H1 (cell line): ENCODE results near the gene KDR. TPM values are rescaled to one million over a fixed set of nuclear protein-coding genes. Genes with fewer than 3 reads are reported as not detected.

Experiments
- CHD7 ChIP-seq: fragments of 300-600 bp; sonication (generic); IDR thresholded peaks from 2 replicates; pipeline ENCODE4 v1.7.1; 2012; ENCODE audit warnings: low read length, moderate library complexity, mild to moderate bottlenecking, inconsistent platforms; ENCODE audit not compliant: insufficient replicate concordance
- POLR2A ChIP-seq, 2 experiments: IDR thresholded peaks; 1 replicate in 1 of 2; 2 replicates in 1 of 2; pipeline ENCODE4 v1.6.1; 2011; ENCODE audit warnings: low read depth in 2 of 2, low read length in 2 of 2, mild to moderate bottlenecking in 2 of 2; ENCODE audit errors: control extremely low read depth in 1 of 2
- SP4 ChIP-seq: IDR thresholded peaks from 2 replicates; pipeline ENCODE4 v1.6.1; 2012; ENCODE audit warnings: low read length, inconsistent platforms
- TBP ChIP-seq: IDR thresholded peaks from 2 replicates; pipeline ENCODE4 v1.6.1; 2011; ENCODE audit warnings: low read depth, low read length, improper control_type of control experiment
- USF2 ChIP-seq: IDR thresholded peaks from 2 replicates; pipeline ENCODE4 v1.6.1; 2011; ENCODE audit warnings: low read length, improper control_type of control experiment
- polyA plus RNA-seq, 7 experiments: library from polyadenylated mRNA; depleted of rRNA in 3 of 7; stranded (reverse) in 5 of 7; unstranded in 2 of 7; fragments of >200 nt in 5 of 7; fragments of 200-250 nt in 2 of 7; gene quantifications; 1 replicate in 5 of 7; 2 replicates in 1 of 7; 4 replicates in 1 of 7; pipeline versions ENCODE4 v1.2.1 to v1.2.3, GENCODE V29; 2011 to 2013; ENCODE audit warnings: missing spikeins in 2 of 7, mixed read lengths in 2 of 7
- total RNA-seq: library from RNA; stranded (reverse); fragmentation: NEBNext Ultra II Directional; extraction: Animal tissue kit (Norgen Biotek cat#: 25700); gene quantifications from 2 replicates; pipeline ENCODE4 v1.2.1, GENCODE V29; 2021

KDR gene
- total and polyA plus RNA-seq, 2 of the 8 experiments (the other 6 are each of a cell fraction or from before 2014, with no cell fraction given) = 69.3 to 106 TPM

GRCh38 chr4:55033296-55033695 lies 92.1 kb downstream of the KDR start (continued):
- TF ChIP-seq CHD7 (no peak), SP4 (no peak), TBP (no peak), POLR2A (IDR thresholded peaks at IDR 0.05; ENCODE audit: control extremely low read depth in 1 of 2, low read depth in 2 of 2, low read length in 2 of 2) (no peak), USF2 (no peak)
